Stimulated activated CD8-positive, alpha-beta memory T cell treated with anti-CD3 and anti-CD28 coated beads, Interleukin-2, amount 100 ng/mL, for 1 hour (primary cell): ENCODE results near the gene ZFR.
"Not testable (repeated sequence)": the region's sequence is repeated elsewhere in the genome, so short reads cannot be mapped to it uniquely, and the experiment has no call there.

ENCODE experiments used
- DNase-seq, 2 donors: peaks; one replicate each; pipeline ENCODE4 v3.0.0-alpha.2; 2020; ENCODE audit warnings: low read depth in 2 of 2

The ZFR gene

DNA sequence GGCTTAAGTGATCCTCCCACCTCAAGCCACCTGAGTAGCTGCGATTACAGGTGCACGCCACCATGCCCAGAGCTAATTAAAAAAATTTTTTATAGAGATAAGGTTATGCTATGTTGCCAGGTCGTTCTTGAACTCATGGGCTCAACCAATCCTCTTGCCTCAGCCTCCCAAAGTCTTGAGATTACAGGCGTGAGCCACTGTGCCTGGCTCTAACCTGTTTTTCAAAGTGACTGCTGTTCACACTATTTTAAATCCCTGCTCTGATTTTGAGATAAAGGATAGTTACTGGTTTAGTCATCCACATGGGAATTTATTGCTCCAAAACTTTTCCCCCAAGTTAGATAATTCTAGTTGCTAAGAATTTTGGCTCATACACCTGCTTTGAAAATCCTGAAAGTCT is 83.6 kb downstream of the ZFR start:
- no peak for DNase-seq

DNA sequence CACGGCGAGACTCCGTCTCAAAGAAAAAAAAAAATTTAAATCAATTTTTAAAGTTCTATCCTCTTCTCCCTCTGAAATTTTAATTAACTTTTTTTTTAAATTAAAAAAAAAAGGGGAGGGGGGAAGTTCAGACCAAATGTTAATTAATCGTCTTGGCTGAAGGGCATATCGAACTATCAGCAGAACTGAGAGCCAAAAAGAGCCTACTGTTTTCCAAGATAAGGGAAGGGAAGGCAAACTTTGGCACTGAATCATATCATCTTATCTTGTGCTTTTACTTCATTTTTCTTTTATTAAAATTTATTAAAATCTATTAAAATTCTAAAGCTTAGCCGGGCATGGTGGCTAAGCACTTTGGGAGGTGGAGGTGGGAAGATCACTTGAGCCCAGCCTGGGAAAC is 85.9 kb downstream of the ZFR start:
- no peak for DNase-seq

GRCh38 chr5:32357658-32358057 is 86.9 kb downstream of the ZFR start:
- DNase-seq = no peak

GRCh38 chr5:32355686-32356085 is 88.9 kb downstream of the ZFR start:
- no peak for DNase-seq

GRCh38 chr5:32353420-32353819 is 91.1 kb downstream of the ZFR start:
- DNase-seq = no peak

GRCh38 chr5:32352685-32353084 is 91.9 kb downstream of the ZFR start:
- DNase-seq = no peak

DNA sequence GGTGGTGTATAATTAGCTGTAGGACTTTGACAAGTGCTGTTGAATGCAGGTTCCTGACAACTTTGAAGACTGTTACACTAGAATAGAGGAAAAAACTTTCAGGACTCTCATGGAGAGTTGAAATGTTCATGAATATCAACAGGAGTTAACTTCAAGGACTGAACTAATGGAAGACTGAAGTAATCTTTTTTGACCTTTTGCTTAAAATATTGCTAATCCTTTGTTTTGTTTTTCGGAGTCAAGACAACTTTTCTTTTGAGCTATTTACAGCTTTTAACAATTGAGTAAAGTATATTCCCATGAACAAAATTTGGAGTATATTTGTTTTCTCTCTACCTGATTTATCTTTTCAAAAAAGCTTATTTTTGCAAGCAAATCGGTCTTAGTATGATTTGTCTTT is 97.7 kb downstream of the ZFR start:
- DNase-seq = no peak

DNA sequence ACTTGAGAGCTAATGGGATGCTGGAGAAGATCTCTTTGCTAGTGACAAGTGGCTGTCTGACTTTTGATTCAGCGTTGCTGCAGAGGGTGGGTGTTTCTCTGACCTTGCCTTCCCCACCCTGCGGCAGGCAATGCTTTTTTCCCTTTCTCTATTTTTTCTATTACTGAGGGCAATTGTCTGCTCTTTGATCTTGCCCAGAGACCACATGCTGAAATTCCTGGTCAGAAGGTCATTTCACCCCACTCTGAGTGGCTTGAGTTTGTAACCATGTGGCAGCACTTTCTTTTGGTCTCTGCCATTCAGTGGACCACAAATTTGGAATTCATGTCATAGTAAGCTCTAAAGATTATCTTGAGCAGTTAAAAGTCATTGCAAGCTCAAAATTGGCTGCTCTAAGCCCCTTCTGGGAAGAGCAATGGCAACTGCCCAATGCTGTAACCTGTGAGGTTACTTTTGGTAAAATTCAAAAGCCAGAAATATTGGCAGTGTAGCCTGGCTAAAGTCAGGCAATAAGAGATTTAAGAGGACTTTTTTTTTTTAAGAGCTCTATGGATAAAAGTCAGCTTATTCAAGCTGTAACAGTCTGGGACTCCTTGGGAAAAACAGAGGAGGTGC is 101.4 kb downstream of the ZFR start:
- no peak for DNase-seq

DNA sequence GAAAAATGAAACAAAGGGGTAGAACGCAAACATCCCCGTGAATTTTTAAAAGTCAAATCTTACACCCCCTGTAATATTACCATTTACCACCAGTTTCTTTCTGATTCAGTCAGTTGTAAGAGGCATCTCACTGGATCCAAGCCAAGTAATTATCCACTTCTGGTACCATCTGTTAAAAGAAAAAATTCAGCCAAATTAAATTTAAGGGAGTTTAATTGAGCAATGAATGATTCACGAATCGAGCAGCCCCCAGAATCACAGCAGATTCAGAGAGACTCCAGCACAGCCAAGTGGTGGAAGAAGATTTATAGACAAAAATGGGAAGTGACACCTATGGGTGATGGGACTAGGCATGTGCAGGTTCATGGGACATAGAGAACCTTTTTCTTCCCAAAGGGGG is 101.9 kb downstream of the ZFR start:
- no peak for DNase-seq

DNA sequence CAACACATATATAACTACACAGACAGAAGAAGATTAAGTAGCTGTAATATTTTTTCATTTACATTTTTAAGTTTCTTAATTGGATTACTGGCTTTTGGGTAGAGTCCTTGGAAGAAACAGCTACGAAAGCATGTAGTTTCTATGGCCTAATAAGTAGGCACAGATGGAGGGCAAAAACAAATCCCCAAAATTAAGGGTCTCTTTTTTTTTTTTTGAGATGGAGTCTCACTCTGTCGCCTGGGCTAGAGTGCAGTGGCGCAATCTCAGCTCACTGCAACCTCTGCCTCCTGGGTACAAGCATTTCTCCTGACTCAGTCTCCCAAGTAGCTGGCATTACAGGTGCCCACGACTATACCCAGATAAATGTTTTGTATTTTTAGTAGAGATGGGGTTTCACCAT is 104.7 kb downstream of the ZFR start:
- no peak for DNase-seq

- DNase-seq = no peak
Measured at GRCh38 chr5:32339198-32339597, 105.3 kb downstream of the ZFR start.

DNA sequence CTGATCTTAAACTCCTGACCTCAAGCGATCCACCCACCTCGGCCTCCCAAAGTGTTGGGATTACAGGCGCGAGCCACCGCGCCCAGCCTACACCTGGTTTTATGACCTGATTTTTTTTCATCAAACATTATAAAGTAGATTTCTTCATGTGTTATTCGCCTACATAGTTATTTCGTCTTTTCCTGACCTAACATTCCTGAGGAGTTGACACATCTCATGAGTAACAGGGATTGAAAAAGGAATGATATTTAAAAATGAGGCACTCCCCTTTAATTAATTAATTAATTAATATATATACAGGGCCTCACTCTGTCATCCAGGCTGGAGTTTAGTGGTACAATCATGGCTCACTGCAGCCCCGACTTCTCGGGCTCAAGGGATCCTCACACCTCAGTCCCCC is 111.6 kb downstream of the ZFR start:
- DNase-seq = no peak

- no peak for DNase-seq
Measured at GRCh38 chr5:32332361-32332760, 112.2 kb downstream of the ZFR start.

GRCh38 chr5:32331935-32332274 is 112.6 kb downstream of the ZFR start:
- no peak for DNase-seq

GRCh38 chr5:32331217-32331934 is 113.2 kb downstream of the ZFR start:
- no peak for DNase-seq

GRCh38 chr5:32330126-32330971 is 114.2 kb downstream of the ZFR start:
- DNase-seq = no peak

GRCh38 chr5:32329395-32329834 is 115.1 kb downstream of the ZFR start:
- DNase-seq = peak; percentile 13 to 21

DNA sequence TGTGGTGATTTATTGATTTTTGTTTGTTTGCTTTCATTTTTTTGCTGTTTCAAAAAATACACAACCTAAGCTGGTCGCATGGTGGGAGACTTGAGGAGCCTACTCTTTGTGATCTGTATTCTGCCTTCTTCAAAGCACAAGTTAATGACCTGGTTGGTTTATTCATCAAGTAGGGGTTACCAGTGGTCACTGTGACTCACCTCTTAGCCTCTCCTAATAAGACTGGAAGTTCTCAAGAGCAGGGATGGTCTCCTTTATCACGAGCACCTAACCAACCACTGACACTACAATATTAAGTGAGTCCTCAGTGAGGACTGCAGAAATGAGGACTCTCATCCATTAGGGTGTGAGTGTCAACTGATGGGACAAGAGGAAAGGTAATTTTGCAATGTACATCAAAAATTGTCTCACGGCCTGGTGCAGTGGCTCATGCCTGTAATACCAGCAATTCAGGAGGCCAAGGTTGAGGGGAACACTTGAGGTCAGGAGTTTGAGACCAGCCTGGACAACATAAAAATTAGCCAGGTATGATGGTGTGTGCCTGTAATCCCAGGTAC is 118.2 kb downstream of the ZFR start:
- no peak for DNase-seq

GRCh38 chr5:32325616-32326015 is 118.9 kb downstream of the ZFR start:
- DNase-seq = no peak

- no peak for DNase-seq
Measured at GRCh38 chr5:32325062-32325461, 119.5 kb downstream of the ZFR start.

DNA sequence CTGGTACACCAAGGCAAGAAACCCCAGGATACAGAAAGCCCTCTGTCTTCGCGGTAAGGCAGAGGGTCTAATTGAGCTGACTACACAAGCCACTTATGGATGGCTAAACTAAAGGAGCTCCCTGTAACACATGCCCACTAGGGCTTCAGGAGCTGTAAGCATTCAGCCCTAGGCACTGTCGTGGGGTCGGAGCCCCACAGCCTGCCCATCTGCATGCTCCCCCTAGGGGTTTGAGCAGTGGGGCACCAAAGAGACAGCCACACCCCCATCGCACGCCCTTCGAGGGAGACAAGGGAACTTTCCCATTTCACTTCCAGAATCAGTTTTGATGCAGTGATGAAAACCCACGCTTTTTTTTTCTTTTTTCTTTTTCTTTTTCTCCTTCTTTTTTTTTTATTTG is 120.8 kb downstream of the ZFR start:
- no peak for DNase-seq

DNA sequence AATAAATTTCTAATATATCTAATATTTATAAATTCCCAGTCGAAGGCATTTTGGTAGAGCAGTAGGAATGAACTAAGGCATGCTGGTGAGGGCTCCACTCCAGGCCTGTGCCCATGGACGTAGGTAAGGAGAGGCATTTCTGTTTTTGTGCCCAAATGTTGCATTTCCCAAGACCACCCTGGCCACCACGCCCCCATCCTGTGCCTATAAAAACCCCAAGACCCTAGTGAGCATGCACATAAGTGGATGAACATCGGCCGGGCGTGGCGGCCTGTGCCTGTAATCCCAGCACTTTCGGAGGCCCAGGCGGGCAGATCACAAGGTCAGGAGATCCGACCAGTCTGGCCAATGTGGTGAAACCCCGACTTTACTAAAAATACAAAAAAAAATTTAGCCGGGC is 121.7 kb downstream of the ZFR start:
- DNase-seq = no peak

- DNase-seq = not testable (repeated sequence)
Measured at GRCh38 chr5:32321787-32322186, 122.8 kb downstream of the ZFR start.
